Nephron progenitor cell (in vitro differentiated cells): ENCODE results near the gene EFNA3.

ENCODE experiments used
- DNase-seq: peaks from one replicate; pipeline ENCODE4 v3.0.0; 2021
- H3K27ac Mint-ChIP-seq: 2 replicates; pipeline ENCODE4 v1.8.0; 2021; ENCODE audit warnings: mild to moderate bottlenecking, moderate library complexity, mixed read lengths
- H3K27me3 Mint-ChIP-seq: 2 replicates; pipeline ENCODE4 v1.8.0; 2021; ENCODE audit warnings: mild to moderate bottlenecking, low read depth, mixed read lengths; ENCODE audit not compliant: poor library complexity
- H3K36me3 Mint-ChIP-seq: 2 replicates; pipeline ENCODE4 v1.8.0; 2021; ENCODE audit warnings: low read depth, mixed read lengths
- H3K4me1 Mint-ChIP-seq: 2 replicates; pipeline ENCODE4 v1.8.0; 2021; ENCODE audit warnings: mixed read lengths
- H3K4me3 Mint-ChIP-seq: 2 replicates; pipeline ENCODE4 v1.8.0; 2021; ENCODE audit warnings: mild to moderate bottlenecking, moderate library complexity, mixed read lengths
- H3K9me3 Mint-ChIP-seq: 2 replicates; pipeline ENCODE4 v1.8.0; 2021; ENCODE audit warnings: mild to moderate bottlenecking, moderate library complexity, mixed read lengths
- CTCF ChIP-seq: fragments of 200-600 bp; sonication (generic); IDR thresholded peaks from 2 replicates; pipeline ENCODE4 v1.5.0; 2021; ENCODE audit warnings: antibody characterized with exemption

Gene EFNA3

GRCh38 chr1:155131285-155131684, 52.6 kb downstream of the EFNA3 start:
- DNase-seq = no peak
- no peak for TF ChIP-seq CTCF
- H3K27me3 Mint-ChIP-seq = peaks cover 11% of the 10 kb centered on the region
- H3K4me1 Mint-ChIP-seq = peaks cover 89% of the 10 kb centered on the region
- H3K9me3 Mint-ChIP-seq = no peaks in the 10 kb centered on the region
- peaks cover 28% of the 10 kb centered on the region for H3K36me3 Mint-ChIP-seq
- H3K27ac Mint-ChIP-seq = no peak overlapping the region
- H3K4me3 Mint-ChIP-seq = peak overlapping the region; percentile 93

- Mint-ChIP-seq H3K36me3 (peaks cover 28% of the 10 kb centered on the region), H3K4me3 (peak overlapping the region; percentile 93), H3K9me3 (no peaks in the 10 kb centered on the region), H3K27me3 (peaks cover 11% of the 10 kb centered on the region), H3K27ac (peak overlapping the region; percentile 43), H3K4me1 (peaks cover 89% of the 10 kb centered on the region)
- DNase-seq = no peak
- TF ChIP-seq CTCF = no peak
Observed at GRCh38 chr1:155131856-155132255, 53.2 kb downstream of the EFNA3 start.

GRCh38 chr1:155133799-155134281, 55.2 kb downstream of the EFNA3 start:
- Mint-ChIP-seq H3K4me3 (no peak overlapping the region), H3K36me3 (peaks cover 42% of the 10 kb centered on the region), H3K9me3 (no peaks in the 10 kb centered on the region), H3K4me1 (peaks cover 92% of the 10 kb centered on the region), H3K27me3 (peaks cover 4% of the 10 kb centered on the region), H3K27ac (no peak overlapping the region)
- TF ChIP-seq CTCF = no peak
- DNase-seq = no peak

GRCh38 chr1:155134322-155134721, 55.7 kb downstream of the EFNA3 start:
- TF ChIP-seq CTCF = no peak
- Mint-ChIP-seq H3K36me3 (peaks cover 44% of the 10 kb centered on the region), H3K27me3 (peaks cover 3% of the 10 kb centered on the region), H3K9me3 (no peaks in the 10 kb centered on the region), H3K4me1 (peaks cover 89% of the 10 kb centered on the region), H3K27ac (no peak overlapping the region), H3K4me3 (peak overlapping the region; percentile 94)
- DNase-seq = no peak

GRCh38 chr1:155134880-155135414, 56.3 kb downstream of the EFNA3 start:
- peaks cover 89% of the 10 kb centered on the region for H3K4me1 Mint-ChIP-seq
- H3K27me3 Mint-ChIP-seq = peaks cover 3% of the 10 kb centered on the region
- no peak for TF ChIP-seq CTCF
- H3K36me3 Mint-ChIP-seq = peaks cover 44% of the 10 kb centered on the region
- H3K4me3 Mint-ChIP-seq = peak overlapping the region; percentile 94
- H3K27ac Mint-ChIP-seq = peak overlapping the region; percentile 97
- H3K9me3 Mint-ChIP-seq = no peaks in the 10 kb centered on the region
- peak; percentile 66 for DNase-seq

- peak; percentile 98 for DNase-seq
- Mint-ChIP-seq H3K36me3 (peaks cover 44% of the 10 kb centered on the region), H3K27me3 (peaks cover 1% of the 10 kb centered on the region), H3K4me1 (peaks cover 84% of the 10 kb centered on the region), H3K27ac (peak within 1 kb of the TSS; percentile 98), H3K4me3 (peak within 1 kb of the TSS; percentile 94), H3K9me3 (no peaks in the 10 kb centered on the region)
- TF ChIP-seq CTCF = no peak
Observed at GRCh38 chr1:155135415-155136028, 56.9 kb downstream of the EFNA3 start, which contains the start of gene SLC50A1. TSS of gene SLC50A1 (plus strand) at chr1:155135852. CDS start at chr1:155135912, 60 bp downstream.
